ENCODE measurements around the gene SPIRE1.

- no peak for TF ChIP-seq CTCF (IDR thresholded peaks at IDR 0.05)
- TF ChIP-seq POLR2A (IDR thresholded peaks at IDR 0.05): no peak
- no peak for TF ChIP-seq POLR2AphosphoS5 (IDR thresholded peaks at IDR 0.05; ENCODE audit: insufficient read depth in 1 of 2, low read depth in 1 of 2)
Observed at GRCh38 chr18:12406371-12407111, 251.4 kb downstream of the SPIRE1 start.
